GOT3 (cell line): ENCODE data around the gene SARDH.

Experiments
- DNase-seq: peaks from one replicate; lab custom pipeline; 2025; ENCODE audit warnings: mixed read lengths; lab: John Stamatoyannopoulos, UW

SARDH gene

DNA sequence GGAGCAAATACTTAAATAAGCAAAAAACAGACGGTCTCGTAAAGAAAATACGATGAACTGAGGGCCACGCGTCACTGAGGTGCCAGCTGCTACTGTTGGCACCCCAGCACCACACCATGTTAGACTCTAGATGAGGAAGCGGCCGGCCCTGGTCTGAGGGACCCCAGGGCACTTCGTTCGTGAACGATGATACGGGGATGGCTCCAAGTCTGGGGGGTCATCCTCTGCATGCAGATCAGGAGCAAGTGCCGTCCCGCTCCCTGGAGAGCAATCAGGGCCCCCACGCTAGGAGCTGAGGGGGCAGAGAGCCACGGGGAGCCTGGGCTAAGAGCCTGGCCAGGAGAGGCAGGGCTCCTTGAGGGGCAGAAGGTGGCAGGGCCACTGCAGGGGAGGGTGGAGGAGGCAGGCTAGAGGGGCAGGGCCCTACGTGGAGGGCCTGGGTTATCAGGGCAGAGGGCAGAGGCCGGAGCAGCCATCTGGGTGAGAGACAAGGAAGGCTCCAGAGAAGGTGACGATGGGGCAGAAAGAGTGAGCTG lies 24.1 kb downstream of the SARDH start:
- DNase-seq, result no peak

DNA sequence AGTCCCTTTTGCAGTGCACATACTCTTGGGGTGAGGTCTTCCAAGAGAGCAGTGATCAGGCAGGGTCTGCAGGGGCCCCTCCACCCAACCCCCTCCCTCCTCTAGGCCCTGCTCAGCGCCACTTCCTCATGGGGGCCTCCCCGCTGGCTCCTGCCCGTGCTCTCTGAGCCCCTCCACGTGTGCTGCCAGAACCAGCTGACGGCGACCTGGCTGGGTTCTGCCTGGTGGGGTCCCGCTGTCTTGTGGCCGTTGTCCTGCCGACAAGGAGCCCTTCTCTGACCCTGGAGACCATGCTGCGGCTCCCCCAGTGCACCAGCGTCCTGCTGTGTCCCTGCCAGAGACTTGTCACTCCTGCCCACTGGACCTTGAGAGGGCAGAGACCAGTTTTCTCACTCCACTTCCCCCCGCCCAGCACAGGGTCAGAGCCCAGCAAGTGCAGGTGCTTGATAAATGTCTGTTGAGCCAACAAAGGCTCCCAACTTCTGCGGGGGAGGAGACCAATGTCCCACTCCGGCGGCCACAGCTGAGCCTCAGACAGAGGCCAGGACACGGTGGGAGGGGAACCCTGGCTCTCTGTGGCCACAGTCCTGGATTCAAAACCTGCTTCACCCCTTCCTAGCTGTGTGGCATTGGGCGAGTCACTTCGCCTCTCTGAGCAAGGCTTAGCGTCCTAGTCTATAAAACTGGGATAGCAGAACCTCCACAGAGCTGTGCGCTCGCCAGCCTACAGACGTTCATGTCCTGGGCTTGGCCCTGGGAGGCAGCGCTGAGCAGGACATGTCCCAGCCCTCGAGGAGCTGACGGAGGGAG lies 24.8 kb downstream of the SARDH start:
- DNase-seq, result no peak

DNA sequence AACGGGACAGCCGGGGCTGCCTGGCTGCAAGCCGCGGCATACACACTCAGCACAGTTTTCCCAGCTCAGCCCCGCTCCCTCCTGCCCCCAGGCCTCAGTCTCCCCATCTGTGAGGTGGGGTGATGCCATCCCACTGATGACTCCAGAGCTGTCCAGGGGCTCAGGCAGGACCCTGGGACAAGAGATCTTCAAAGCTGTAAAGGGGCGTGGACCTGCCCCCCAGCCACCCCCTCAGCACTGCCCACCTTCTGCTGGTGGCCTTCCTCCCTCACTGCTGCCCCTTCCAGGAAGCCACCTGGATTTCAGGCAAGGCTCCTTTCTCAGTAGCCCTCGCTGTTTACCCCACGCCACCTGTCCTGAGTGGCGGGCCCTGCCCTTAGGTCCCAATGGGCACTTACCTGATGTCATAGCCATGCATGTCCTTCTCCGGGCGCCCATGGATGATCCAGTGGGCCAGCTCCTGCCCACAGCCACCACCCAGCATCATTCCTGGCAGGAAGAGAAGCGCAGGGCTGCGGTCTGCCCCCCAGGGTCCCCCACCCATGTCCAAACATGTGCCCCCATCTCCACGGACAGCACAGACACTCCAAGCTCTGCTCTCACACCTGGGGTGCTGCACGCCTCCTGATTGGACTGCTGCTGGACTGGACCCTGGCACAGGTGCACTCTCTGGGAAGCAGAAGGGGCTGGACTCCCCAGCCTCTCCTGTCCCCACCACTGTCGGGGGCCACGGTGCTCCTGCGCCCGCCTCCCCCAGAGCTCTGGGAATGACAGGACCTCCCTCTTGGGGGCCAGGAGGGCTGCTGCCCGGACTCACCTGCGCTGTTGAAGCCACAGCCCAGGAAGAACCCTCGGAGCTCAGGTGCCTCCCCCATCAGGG lies 25.7 kb downstream of the SARDH start:
- DNase-seq, result no peak

DNA sequence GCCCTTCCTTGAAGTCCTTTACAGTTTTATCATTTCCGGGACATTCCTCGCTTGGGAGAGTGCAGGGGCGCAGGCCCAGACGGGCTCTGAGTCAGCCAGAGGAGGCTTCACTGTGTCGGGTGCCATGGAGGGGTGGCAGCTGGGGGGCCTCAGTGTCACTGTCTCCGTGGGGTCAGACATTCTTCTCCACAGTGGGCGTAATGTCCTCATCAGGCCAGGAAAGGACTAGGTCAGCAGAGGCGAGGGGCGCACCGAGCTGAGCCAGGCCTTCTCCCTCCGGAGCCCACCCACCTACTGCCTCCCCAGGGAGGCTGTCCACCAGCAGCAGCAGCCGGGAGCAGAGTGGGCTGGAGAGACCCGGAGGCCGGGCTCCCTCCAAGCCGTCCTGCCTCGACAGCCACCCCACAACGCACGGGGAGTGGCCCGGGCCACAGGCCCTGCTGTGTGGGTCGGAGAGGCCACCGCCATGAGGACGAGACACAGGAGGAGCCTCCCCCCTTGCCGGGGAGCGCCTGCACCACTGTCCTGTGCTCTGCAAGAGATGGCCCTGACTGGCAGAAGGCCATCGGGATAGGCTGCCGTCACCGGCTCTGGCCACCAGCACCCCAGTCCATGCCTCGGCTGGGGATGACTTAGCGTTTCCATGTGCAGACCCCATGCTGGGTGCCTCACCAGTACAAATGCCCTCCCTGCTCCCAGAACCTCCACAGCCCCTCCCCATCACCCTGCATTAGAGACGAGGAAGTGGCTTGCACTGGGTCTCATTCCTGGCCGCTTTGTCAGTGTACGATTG lies 26.5 kb downstream of the SARDH start:
- DNase-seq, result no peak

DNA sequence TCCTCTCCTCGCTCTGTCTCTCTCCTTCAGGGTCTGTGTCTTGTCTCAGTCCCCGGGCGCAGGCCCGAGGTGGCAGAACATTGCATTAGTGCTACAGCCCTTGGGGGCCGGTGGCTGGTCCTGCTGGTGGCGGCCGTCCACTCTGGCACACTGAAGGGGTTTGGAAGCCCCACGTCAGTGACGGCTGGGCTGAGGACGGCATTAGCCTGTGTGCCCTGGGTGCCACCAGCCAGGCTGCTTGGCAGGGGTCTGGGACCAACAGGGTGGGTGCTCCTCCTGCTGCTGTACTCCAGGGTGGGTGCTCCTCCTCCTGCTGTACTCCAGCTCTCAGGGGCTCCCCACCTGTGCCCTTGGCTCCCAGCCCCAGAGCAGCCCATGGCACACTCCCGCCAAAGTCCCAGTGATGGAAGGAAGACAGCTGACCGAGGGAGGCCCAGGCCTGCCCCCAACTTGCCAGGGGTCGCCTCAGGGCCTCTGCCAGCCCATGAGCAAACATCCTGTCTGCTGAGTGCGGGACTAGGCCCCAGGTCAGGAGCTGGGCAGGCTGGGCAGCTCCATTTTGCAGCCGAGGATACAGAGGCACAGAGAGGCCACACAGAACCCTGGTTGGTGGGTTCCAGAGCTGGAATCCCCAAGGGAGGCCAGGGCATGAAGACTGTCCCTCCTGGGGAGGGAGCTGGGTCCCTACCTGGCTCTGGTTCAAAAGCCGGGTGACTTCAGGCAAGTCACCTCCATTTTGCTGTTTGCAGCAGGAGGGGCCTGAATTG lies 27.3 kb downstream of the SARDH start:
- DNase-seq, result no peak

DNA sequence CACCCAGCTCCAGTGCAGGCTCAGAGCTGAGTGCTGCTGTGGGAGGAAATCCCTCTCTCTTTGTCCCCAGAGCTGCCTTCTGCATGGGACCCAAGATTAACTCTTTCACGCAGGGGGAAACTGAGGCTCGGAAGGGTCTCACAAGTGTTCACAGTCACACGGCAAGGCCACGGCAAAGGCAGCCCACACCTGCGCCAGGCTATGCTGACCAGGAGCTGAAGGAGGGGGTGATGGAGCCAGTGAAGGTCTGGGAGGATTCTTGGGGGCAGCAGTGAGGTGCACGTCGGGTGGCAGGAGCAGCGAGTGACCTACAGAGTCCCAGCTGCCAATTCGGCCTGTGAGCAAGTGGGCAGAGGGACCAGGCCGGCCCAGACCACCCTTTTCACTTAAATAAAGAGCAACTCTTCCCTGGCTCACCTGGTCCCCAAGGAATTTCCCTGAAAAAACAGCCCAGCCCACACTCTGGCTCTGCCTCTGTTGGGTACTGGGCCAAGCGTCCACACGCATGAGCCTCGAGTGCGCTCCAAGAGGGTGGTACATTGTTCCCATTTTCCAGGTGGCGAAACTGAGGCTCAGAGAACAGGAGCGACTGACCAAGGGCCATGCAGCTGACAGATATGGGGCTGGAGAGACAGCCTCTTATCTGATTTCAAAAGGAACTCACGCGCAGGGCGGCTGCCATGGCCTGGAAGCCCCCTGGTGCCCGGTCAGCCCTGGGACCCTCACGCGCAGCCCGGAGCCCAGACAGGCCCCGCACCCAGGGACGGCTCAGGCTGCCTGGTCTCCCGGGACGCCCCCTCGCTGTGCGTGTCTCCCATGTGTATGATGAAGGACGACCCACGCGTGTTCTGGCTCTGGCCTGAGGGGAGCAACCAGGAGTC lies 28.2 kb downstream of the SARDH start:
- DNase-seq, result no peak

DNA sequence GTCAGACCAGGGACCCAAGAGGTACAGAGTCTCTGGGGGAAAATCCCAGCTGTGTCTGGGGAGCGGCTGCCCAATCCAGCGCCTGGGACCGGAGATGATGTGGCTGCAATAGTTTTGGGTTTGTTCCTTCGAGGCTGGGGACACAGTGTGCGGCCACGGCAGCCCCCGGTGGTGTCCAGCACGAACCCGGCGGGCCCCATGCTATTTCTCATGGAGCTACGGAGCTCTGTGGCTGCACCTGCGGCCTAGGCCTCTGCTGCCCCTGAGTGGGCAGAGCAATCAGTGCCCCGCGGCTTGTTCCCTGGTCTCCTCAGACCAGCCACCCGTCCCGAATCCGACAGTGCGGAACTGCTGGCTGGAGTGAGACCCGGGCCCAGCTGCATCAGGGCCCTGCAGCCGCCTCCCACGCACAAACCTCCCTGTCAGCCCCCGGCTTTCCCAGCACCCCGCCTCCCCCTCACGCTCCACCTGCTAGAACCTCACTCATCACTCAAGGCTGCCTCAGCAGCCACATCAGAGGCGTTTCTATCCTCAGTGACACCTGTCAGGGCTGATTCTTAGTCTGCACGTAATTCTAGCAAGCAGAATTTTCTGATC lies 29.0 kb downstream of the SARDH start:
- no peak for DNase-seq

DNA sequence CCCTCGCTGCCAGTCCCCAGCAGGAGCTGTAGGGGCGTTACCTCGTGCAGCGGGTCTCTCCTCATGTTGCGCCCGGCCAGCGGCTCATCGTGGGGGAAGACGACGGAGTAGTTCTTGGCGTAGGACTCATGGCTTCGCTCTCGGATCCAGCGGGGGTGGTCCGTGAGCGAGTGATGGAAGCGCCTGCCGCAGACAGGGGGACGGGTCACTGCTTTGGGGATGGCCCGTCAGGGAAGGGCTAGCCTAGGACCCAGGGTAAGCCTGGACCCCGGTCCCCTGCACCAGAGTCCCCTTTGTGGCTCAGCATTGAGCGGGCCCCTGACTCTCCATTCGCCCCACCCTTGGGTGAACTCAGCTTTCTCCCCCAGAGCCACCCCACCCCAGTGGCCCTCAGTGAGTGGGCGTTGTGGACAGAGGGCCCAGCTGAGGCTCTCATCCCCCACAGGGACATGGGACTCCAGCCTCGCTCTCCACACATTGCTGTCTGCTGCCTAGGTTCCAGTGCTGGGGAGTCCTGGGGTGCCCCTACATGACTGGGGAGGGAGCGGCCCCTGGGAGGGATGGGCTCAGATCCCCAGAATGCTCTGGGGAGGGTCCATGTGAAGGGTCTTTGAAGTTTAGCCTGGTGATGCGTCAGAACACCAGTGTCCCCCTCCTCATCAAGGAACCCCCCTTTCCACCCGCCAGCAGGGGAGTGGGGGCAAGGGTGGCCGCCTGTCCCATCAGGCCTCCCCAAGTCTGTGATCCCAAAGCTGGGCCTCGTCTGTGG lies 29.7 kb downstream of the SARDH start:
- DNase-seq, result no peak

DNA sequence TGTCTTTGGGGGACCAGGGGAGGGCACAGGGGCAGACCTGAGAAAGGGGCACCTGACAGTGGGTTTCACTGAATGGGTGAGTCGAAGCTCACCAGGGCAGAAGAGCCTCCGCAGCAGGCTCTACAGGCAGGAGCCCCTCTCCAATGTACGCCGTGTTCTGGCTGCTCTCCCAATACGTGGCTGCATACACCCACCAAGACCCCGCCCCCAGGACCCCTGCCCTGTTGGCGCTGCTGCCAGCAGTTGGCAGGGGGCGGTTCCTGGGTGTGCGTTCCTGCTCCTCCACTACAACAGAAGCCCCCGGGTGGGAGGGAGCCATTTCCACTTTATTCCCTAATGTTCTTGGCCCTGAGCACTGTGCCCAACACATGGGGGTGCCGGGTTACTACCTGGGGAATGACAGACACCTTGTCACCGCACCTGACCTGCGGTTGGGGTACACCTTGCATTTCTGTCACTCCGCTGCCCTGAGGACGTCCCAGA lies 30.3 kb downstream of the SARDH start:
- DNase-seq, result no peak

DNA sequence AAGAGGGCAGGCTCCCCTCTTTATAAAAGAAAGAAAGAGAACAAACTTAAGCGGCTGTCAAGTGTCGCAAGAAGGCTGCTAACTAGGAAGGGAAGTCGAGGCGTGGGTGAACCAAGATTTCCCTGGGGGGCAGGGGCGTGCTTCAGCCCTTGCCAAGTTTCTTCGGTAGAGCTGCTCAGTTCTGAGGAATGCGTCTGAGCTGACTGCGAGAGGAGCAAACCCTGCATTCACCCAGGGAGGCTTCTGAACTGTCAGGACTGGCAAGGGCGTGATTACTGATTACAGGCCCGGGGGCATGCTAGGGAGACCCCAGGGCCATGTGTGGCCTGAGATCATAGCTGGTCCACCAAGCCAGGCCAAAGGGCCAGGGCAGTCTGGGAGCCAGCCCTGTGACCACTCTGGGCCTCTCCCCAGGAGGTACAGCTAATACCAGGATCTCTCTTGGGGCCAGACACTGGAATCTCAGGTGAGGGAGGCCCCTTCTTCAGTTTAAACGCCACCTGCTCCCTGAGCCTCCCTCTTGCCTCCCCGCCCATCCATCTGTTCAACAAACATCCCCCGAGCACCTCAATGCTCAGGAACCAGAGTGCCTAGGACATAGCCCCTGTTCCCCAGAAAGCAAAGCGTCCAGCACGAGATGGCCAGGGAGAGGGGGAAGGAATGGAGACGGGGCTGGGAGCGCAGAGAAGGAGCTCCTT lies 30.9 kb downstream of the SARDH start:
- no peak for DNase-seq

DNA sequence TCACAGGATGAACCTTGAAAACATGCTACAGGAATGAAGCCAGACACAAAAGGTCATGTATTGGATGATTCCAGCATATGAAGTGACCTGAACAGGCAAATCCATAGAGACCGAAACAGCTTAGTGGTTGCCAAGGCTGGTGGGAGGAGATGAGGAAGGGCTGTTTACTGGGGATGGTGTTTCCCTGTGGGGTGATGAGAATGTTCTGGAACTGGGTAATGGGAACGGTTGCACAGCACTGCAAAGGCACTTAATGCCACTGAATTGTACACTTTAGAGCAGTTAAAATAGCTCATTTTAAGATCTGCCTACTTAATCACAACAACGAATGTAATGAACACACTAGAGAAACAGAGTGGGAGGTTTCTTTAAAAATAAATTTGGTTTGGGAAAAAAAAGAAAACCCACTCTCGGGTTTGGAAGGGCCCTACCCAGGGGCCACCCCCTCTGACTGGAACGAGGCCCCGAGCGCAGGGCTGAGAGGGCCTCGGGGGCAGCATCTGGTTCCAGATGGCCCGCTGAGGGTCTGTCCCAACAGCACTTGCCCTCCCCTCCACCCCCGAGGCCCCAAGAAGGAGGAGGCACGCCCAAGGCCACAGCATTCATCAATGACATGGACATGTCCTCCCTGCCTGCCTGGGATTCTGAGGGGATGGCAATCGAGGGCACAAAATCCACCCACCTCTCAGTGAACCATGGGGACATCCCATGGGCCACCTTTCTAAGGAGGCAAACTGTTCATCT lies 31.7 kb downstream of the SARDH start:
- no peak for DNase-seq

DNA sequence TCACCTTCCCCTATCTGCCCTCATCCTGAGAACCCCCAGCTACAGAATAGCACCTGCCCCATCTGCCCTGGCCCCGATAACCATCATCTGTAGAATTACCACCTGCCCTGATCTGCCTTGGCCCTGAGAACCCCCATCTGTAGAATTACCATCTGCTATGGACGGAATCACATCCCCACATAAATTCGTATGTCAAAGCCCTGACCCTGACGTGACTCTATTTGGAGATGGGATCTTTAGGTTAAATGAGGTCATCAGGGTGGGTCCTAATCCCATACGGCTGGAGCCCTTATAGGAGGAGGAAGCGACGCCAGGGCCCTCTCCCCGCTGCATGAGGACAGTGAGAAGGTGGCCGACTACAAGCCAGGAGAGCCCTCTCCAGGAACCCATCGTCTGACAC lies 32.6 kb downstream of the SARDH start:
- no peak for DNase-seq

DNA sequence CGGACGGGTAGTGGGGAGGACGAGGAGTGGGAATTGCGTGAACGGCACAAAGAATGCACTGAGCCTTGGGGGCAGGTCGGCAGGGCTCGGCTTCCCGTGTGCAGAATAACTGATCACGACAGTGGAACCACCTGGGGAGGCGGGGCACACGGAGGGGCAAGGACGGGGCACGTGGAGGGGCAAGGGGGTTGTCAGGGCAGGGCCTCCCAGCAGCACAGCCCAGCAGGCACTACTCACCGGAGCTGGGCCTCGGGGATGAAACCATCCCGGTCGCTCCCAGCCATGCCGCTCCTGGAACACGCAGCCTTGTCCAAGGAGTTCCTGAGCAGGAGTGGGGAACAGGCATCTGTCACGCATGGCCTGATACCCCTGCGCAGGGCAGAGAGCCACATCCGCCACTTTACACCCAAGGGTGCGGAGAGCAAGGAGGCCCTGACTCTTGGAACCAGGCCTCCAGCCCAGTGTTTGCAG lies 33.4 kb downstream of the SARDH start:
- no peak for DNase-seq

DNA sequence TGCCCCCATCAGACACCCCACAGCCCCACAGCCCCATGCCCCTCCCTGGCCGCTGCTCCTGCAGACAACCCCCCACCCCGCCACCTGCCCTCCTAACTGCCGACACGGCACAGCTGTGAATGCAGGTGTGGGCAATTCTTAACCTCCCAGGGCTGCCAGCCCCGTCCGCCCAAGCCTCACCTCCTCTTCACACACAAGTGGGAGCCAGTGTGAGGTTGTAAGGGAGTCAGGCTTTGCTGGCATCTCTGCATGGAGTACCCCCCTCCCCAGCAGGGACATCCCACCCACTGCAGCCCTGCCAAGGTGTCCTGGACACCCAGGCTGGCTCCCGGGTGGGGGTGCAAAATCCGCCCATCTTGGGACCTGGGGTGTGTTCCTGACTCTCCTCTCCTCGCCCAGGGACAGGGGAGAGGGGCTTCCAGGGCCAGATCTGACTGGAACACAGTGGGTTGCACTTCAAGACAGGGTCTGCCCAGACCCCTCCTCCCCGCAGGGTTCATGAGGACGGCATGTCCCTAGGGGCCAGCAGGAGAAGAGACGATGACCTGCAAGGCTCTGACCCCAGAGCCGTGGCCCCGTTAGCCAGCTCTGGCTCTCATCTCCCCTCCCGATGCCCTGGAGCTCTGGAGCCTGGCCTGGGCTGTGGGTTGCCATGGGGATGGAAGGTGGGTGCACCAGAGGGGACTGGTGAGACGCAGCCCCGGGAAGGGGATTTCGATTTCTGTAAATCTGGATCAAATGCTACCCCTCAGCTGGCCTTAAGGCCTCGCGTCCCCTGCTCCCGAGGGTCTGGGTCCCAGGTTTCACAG lies 34.4 kb downstream of the SARDH start:
- no peak for DNase-seq

DNA sequence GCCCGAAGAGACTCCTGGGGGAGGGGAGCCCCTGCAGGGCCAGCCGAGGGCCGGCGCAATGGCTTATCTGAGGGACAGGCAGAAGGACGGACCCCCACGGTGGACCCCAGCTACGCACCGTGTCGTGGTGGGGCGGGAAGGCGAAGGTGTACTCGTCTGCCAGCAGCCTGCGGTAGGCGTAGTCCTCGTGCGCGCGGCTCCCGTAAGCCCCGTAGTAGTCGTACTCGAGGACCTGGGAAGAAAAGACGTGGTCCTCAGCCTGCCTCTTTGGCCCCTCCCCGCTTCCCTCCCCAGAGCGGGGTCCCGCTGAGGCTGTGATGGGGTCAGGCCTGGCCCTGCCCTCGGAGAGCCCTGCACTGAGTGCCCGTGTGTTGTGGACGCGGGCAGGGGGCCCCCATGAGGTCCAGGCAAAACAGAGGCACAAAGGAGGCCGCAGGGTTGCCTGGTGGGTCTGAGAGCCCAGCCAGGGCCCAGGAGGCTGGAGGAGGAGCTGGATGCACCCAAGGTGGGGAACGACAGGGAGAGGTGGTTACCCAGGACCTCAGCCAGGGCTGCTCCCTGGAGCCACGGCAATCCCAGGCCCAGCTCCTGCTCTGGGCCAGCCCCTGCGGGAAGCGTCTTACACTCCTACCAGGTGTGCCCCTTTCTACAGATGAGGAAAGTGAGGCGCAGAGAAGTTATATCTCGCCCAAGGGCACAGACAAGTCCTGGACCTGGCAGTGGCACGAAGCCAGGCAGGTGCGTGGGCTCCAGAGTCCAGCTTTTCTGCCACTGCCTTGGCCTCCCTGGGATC lies 35.2 kb downstream of the SARDH start:
- DNase-seq, result no peak
